ENCODE data around the gene MYLK4. TPM values are rescaled to one million over a fixed set of nuclear protein-coding genes. Genes with fewer than 3 reads are reported as not detected.

MYLK4 gene
- total and polyA plus RNA-seq, 4 donors = 0.07 to 0.65 (median 0.39) TPM

DNA sequence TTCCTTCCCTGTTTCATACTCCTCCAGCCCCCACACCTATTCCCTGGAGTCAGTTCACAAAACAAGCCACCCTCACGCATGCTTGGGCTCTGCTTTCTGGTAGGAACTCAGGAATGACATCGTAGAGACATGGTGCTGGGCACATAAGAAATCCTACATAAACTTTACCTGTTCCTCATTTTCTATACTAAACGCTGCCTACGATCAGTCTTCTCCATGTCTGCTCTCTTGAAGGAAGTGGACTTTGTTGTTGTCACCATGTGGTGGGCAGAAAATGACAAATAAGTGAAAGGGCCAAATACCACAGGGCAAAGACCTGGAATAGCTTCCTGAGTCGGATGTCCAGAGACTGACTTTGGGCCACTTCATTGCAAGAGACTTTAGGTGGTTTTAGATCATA, 10.1 kb downstream of the MYLK4 start:
- Histone ChIP-seq H3K4me3 (ENCODE audit: low read depth in 1 of 3, low read length in 3 of 3) (no peak overlapping the region), H3K27ac (ENCODE audit: low read depth in 1 of 2, low read length in 2 of 2) (no peak overlapping the region), H3K36me3 (ENCODE audit: control insufficient read depth in 4 of 4, insufficient read depth in 3 of 4, low read depth in 1 of 4, low read length in 3 of 4) (no peaks in the 10 kb centered on the region), H3K27me3 (ENCODE audit: control insufficient read depth in 4 of 4, insufficient read depth in 4 of 4, low read length in 3 of 4) (no peaks in the 10 kb centered on the region), H3K9me3 (ENCODE audit: control insufficient read depth in 4 of 4, low read length in 3 of 4) (no peaks in the 10 kb centered on the region), H3K4me1 (ENCODE audit: control insufficient read depth in 4 of 4, insufficient read depth in 4 of 4, low read length in 3 of 4) (peaks cover 0 to 20% (median 16%) of the 10 kb centered on the region in 4 donors), H3K9ac (ENCODE audit: low read depth in 1 of 2, low read length in 2 of 2) (no peak overlapping the region)
- no peak for TF ChIP-seq GABPA (IDR thresholded peaks at IDR 0.05 in 1 of 2, conservative IDR thresholded peaks at IDR 0.05 in 1 of 2)
- no peak for TF ChIP-seq RAD21 (IDR thresholded peaks at IDR 0.05)
- TF ChIP-seq, protein P1, sequence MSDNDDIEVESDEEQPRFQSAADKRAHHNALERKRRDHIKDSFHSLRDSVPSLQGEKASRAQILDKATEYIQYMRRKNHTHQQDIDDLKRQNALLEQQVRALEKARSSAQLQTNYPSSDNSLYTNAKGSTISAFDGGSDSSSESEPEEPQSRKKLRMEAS (IDR thresholded peaks at IDR 0.05) = no peak
- no peak for TF ChIP-seq EGR1 (IDR thresholded peaks at IDR 0.05; ENCODE audit: low read depth in 2 of 2)
- no peak for TF ChIP-seq JUND (IDR thresholded peaks at IDR 0.05)
- no peak for TF ChIP-seq TAF1 (conservative IDR thresholded peaks at IDR 0.05)
- no peak for TF ChIP-seq NR2F2 (IDR thresholded peaks at IDR 0.05)
- TF ChIP-seq FOXA1 (IDR thresholded peaks at IDR 0.05) = no peak
- no peak for TF ChIP-seq HNF4A (conservative IDR thresholded peaks at IDR 0.05)
- no peak for TF ChIP-seq HNF4G (IDR thresholded peaks at IDR 0.05)
- TF ChIP-seq, protein P2, sequence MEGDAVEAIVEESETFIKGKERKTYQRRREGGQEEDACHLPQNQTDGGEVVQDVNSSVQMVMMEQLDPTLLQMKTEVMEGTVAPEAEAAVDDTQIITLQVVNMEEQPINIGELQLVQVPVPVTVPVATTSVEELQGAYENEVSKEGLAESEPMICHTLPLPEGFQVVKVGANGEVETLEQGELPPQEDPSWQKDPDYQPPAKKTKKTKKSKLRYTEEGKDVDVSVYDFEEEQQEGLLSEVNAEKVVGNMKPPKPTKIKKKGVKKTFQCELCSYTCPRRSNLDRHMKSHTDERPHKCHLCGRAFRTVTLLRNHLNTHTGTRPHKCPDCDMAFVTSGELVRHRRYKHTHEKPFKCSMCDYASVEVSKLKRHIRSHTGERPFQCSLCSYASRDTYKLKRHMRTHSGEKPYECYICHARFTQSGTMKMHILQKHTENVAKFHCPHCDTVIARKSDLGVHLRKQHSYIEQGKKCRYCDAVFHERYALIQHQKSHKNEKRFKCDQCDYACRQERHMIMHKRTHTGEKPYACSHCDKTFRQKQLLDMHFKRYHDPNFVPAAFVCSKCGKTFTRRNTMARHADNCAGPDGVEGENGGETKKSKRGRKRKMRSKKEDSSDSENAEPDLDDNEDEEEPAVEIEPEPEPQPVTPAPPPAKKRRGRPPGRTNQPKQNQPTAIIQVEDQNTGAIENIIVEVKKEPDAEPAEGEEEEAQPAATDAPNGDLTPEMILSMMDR (IDR thresholded peaks at IDR 0.05; ENCODE audit: low read depth, low read length, missing input control) = no peak
- TF ChIP-seq RXRA (IDR thresholded peaks at IDR 0.05) = no peak
- TF ChIP-seq SP1 (IDR thresholded peaks at IDR 0.05) = no peak
- no peak for TF ChIP-seq FOXA2 (IDR thresholded peaks at IDR 0.05)
- TF ChIP-seq, protein P3, sequence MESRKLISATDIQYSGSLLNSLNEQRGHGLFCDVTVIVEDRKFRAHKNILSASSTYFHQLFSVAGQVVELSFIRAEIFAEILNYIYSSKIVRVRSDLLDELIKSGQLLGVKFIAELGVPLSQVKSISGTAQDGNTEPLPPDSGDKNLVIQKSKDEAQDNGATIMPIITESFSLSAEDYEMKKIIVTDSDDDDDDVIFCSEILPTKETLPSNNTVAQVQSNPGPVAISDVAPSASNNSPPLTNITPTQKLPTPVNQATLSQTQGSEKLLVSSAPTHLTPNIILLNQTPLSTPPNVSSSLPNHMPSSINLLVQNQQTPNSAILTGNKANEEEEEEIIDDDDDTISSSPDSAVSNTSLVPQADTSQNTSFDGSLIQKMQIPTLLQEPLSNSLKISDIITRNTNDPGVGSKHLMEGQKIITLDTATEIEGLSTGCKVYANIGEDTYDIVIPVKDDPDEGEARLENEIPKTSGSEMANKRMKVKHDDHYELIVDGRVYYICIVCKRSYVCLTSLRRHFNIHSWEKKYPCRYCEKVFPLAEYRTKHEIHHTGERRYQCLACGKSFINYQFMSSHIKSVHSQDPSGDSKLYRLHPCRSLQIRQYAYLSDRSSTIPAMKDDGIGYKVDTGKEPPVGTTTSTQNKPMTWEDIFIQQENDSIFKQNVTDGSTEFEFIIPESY (IDR thresholded peaks at IDR 0.05) = no peak
- TF ChIP-seq, protein P4, sequence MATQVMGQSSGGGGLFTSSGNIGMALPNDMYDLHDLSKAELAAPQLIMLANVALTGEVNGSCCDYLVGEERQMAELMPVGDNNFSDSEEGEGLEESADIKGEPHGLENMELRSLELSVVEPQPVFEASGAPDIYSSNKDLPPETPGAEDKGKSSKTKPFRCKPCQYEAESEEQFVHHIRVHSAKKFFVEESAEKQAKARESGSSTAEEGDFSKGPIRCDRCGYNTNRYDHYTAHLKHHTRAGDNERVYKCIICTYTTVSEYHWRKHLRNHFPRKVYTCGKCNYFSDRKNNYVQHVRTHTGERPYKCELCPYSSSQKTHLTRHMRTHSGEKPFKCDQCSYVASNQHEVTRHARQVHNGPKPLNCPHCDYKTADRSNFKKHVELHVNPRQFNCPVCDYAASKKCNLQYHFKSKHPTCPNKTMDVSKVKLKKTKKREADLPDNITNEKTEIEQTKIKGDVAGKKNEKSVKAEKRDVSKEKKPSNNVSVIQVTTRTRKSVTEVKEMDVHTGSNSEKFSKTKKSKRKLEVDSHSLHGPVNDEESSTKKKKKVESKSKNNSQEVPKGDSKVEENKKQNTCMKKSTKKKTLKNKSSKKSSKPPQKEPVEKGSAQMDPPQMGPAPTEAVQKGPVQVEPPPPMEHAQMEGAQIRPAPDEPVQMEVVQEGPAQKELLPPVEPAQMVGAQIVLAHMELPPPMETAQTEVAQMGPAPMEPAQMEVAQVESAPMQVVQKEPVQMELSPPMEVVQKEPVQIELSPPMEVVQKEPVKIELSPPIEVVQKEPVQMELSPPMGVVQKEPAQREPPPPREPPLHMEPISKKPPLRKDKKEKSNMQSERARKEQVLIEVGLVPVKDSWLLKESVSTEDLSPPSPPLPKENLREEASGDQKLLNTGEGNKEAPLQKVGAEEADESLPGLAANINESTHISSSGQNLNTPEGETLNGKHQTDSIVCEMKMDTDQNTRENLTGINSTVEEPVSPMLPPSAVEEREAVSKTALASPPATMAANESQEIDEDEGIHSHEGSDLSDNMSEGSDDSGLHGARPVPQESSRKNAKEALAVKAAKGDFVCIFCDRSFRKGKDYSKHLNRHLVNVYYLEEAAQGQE (IDR thresholded peaks at IDR 0.05) = no peak
- TF ChIP-seq ATF3 (IDR thresholded peaks at IDR 0.05) = no peak
- TF ChIP-seq YY1 (IDR thresholded peaks at IDR 0.05) = no peak
- no peak for DNase-seq (ENCODE audit: low spot score)
- 82% methylated on average over 5 of the region's 5 CpGs for WGBS
